Measurements from ENCODE around the gene CPEB4.

DNA sequence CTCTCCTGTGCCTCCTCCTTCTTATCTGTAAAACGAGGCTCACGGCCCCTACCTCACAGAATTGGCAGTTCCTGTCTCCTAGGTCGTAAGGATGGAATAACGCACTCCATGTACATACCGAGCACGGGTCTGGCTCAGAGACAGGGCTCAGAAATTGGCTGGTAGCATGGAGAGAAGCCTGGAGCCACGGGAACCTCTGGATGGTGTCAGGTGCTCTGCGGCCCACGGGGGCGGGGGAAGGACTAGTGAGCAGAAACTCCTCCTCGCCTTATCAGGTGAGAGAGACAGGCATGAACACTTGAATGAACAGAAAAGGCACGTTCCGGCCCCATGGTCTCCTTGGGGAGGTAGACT lies 85.4 kb downstream of the CPEB4 start:
- no peak for TF ChIP-seq CTCF (IDR thresholded peaks at IDR 0.05)
- no peak for TF ChIP-seq POLR2A (IDR thresholded peaks at IDR 0.05)

All from uterus (tissue), 2 donors.